Astrocyte (in vitro differentiated cells and primary cell): ENCODE data around the gene SATB1. TPM values are rescaled to one million over a fixed set of nuclear protein-coding genes. Genes with fewer than 3 reads are reported as not detected.

ENCODE experiments used
- DNase-seq: peaks from one replicate; pipeline ENCODE4 v3.0.0-alpha.2; 2010; ENCODE audit warnings: low read depth
- FAIRE-seq: peaks from 2 replicates; lab custom pipeline; 2011; peaks lifted over from hg19 to GRCh38; lab: Jason Lieb, UNC
- H2AFZ ChIP-seq: 2 replicates; pipeline ENCODE4 v1.6.0; 2012; ENCODE audit warnings: low read depth, low read length, inconsistent platforms
- H3K27ac ChIP-seq: 2 replicates; pipeline ENCODE4 v1.5.1; 2011; ENCODE audit warnings: low read depth, low read length, inconsistent platforms
- H3K27me3 ChIP-seq: 2 replicates; pipeline ENCODE4 v1.6.0; 2011; ENCODE audit warnings: low read length, inconsistent platforms; ENCODE audit not compliant: insufficient read depth
- H3K36me3 ChIP-seq: 2 replicates; pipeline ENCODE4 v1.5.1; 2011; ENCODE audit warnings: low read length, inconsistent platforms; ENCODE audit not compliant: insufficient read depth
- H3K4me1 ChIP-seq: 2 replicates; pipeline ENCODE4 v1.5.1; 2011; ENCODE audit warnings: low read length, inconsistent platforms; ENCODE audit not compliant: insufficient read depth
- H3K4me2 ChIP-seq: 2 replicates; pipeline ENCODE4 v1.6.0; 2012; ENCODE audit warnings: low read length, inconsistent platforms
- H3K4me3 ChIP-seq: 2 replicates; pipeline ENCODE4 v1.5.1; 2011; ENCODE audit warnings: low read depth, mild to moderate bottlenecking, low read length, inconsistent platforms; ENCODE audit not compliant: insufficient read depth
- H3K79me2 ChIP-seq: 2 replicates; pipeline ENCODE4 v1.6.0; 2012; ENCODE audit warnings: mild to moderate bottlenecking, low read length, inconsistent platforms; ENCODE audit not compliant: insufficient read depth
- H3K9ac ChIP-seq: 2 replicates; pipeline ENCODE4 v1.6.0; 2012; ENCODE audit warnings: mild to moderate bottlenecking, low read length, inconsistent platforms
- H3K9me3 ChIP-seq: 2 replicates; pipeline ENCODE4 v1.5.1; 2012; ENCODE audit warnings: low read depth, mild to moderate bottlenecking, low read length, inconsistent platforms; ENCODE audit not compliant: insufficient read depth
- H4K20me1 ChIP-seq: 2 replicates; pipeline ENCODE4 v1.6.0; 2012; ENCODE audit warnings: low read length, inconsistent platforms; ENCODE audit not compliant: insufficient read depth
- H3K27ac Mint-ChIP-seq: one replicate; pipeline ENCODE4 v1.8.0; 2021; ENCODE audit warnings: mild to moderate bottlenecking, mixed read lengths; ENCODE audit not compliant: unreplicated experiment
- H3K27me3 Mint-ChIP-seq: one replicate; pipeline ENCODE4 v1.8.0; 2021; ENCODE audit warnings: low read depth, mixed read lengths; ENCODE audit not compliant: unreplicated experiment
- H3K36me3 Mint-ChIP-seq: one replicate; pipeline ENCODE4 v1.8.0; 2021; ENCODE audit warnings: low read depth, mixed read lengths; ENCODE audit not compliant: unreplicated experiment
- H3K4me1 Mint-ChIP-seq: one replicate; pipeline ENCODE4 v1.8.0; 2021; ENCODE audit warnings: low read depth, mixed read lengths; ENCODE audit not compliant: unreplicated experiment
- H3K4me3 Mint-ChIP-seq: one replicate; pipeline ENCODE4 v1.8.0; 2021; ENCODE audit warnings: mild to moderate bottlenecking, moderate library complexity, mixed read lengths; ENCODE audit not compliant: unreplicated experiment
- H3K9me3 Mint-ChIP-seq: one replicate; pipeline ENCODE4 v1.8.0; 2021; ENCODE audit warnings: mild to moderate bottlenecking, mixed read lengths; ENCODE audit not compliant: unreplicated experiment
- EZH2 ChIP-seq: IDR thresholded peaks from 2 replicates; pipeline ENCODE4 v1.6.1; 2012; ENCODE audit warnings: mild to moderate bottlenecking, low read length, inconsistent platforms; ENCODE audit not compliant: insufficient read depth
- total RNA-seq: library from RNA; stranded (reverse); gene quantifications from 2 replicates; pipeline ENCODE4 v1.2.1, GENCODE V29; 2021
- TF ChIP-seq, protein P1 (sequence below): IDR thresholded peaks from 2 replicates; pipeline ENCODE4 v1.5.1; 2011; ENCODE audit warnings: low read depth, mild to moderate bottlenecking, inconsistent platforms, low read length, moderate library complexity; ENCODE audit not compliant: insufficient read depth

The SATB1 gene
- total RNA-seq, 1 donor from 2014 or later: 18.0 TPM

DNA sequence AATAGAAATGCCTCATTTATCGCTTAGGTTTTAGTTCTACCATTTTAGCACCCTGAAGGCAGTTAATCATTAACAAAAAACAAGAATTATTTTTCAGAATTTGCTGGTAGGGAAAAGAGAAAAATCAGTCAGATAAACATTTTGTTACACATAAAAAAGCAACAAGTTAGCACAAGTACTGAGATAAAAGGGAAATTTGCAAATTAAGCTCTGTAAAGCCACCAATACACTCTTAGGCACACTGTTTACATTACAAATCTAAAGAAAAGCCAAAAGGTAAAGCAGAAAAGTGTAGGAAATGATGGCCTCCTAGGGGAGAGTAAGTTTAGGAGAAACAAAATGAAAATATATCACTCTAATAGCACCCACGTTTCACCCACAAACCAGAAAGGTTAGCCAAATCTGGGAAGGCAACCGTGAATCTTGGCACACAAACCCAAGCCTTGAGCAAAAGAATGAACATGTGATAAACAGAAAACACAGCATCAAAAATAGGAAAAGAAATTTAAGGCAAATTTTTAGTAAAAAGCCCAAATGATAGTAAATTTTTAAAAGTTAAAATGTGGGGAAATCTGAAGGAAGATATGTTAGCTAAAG is 1.6 kb upstream of the SATB1 start:
- Histone ChIP-seq H4K20me1 (no peaks in the 10 kb centered on the region), H3K9ac (no peak overlapping the region), H3K27ac (no peak overlapping the region), H3K4me1 (peaks cover 3% of the 10 kb centered on the region), H3K79me2 (no peaks in the 10 kb centered on the region), H3K9me3 (no peaks in the 10 kb centered on the region), H2AFZ (no peak overlapping the region), H3K36me3 (no peaks in the 10 kb centered on the region), H3K4me2 (no peak overlapping the region), H3K4me3 (no peak overlapping the region), H3K27me3 (peaks cover 2% of the 10 kb centered on the region)
- peak overlapping the region; percentile 93 for H3K4me3 Mint-ChIP-seq
- peaks cover 11% of the 10 kb centered on the region for H3K4me1 Mint-ChIP-seq
- DNase-seq (no peak), FAIRE-seq (no peak)
- no peaks in the 10 kb centered on the region for H3K9me3 Mint-ChIP-seq
- no peaks in the 10 kb centered on the region for H3K36me3 Mint-ChIP-seq
- H3K27ac Mint-ChIP-seq: no peak overlapping the region
- no peaks in the 10 kb centered on the region for H3K27me3 Mint-ChIP-seq
- TF ChIP-seq, protein P1, sequence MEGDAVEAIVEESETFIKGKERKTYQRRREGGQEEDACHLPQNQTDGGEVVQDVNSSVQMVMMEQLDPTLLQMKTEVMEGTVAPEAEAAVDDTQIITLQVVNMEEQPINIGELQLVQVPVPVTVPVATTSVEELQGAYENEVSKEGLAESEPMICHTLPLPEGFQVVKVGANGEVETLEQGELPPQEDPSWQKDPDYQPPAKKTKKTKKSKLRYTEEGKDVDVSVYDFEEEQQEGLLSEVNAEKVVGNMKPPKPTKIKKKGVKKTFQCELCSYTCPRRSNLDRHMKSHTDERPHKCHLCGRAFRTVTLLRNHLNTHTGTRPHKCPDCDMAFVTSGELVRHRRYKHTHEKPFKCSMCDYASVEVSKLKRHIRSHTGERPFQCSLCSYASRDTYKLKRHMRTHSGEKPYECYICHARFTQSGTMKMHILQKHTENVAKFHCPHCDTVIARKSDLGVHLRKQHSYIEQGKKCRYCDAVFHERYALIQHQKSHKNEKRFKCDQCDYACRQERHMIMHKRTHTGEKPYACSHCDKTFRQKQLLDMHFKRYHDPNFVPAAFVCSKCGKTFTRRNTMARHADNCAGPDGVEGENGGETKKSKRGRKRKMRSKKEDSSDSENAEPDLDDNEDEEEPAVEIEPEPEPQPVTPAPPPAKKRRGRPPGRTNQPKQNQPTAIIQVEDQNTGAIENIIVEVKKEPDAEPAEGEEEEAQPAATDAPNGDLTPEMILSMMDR: no peak
- no peak for TF ChIP-seq EZH2

DNA sequence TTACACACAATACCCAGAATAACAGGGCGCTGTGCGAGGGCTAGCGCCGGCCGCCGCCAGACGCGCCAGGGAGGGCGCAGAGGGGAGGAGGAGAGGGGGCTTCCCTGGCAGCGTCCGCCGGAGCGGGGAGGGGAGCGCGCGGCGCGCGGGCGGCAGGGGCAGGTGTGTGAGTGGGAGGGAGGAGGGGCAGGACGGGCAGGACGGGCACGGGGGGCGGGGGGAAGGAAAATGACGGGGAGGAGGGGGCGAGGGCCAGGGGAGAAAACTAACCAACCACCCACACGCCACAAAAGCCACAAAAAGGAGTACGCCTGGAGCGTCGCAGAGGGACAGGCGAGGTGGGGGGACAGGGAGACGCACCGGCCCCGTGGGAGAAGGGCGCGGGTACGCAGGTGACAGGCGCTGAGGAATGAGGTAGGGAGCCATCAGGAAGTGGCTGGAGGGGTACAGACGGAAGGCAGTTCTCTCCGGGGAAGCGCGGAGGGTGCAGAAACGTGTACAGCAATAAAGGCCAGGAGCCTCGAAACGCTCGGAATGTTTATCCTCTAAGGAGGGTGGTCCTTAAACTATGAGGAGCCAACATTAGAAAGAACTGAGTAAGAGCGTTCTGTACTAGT is 610 bp upstream of the SATB1 start:
- FAIRE-seq (no peak), DNase-seq (no peak)
- peak overlapping the region; percentile 93 for H3K4me3 Mint-ChIP-seq
- H3K9me3 ChIP-seq: no peaks in the 10 kb centered on the region
- peaks cover 11% of the 10 kb centered on the region for H3K4me1 Mint-ChIP-seq
- TF ChIP-seq, protein P1: no peak
- TF ChIP-seq EZH2: no peak
- H3K79me2 ChIP-seq: no peaks in the 10 kb centered on the region
- peak overlapping the region; percentile 100 for H3K4me2 ChIP-seq
- no peaks in the 10 kb centered on the region for H3K36me3 ChIP-seq
- H3K4me3 ChIP-seq: peak overlapping the region; percentile 69
- peaks cover 3% of the 10 kb centered on the region for H3K4me1 ChIP-seq
- peak overlapping the region; percentile 88 for H2AFZ ChIP-seq
- H3K9me3 Mint-ChIP-seq: no peaks in the 10 kb centered on the region
- peak overlapping the region; percentile 75 for H3K27ac Mint-ChIP-seq
- H3K27me3 ChIP-seq: peaks cover 2% of the 10 kb centered on the region
- peak overlapping the region; percentile 64 for H3K9ac ChIP-seq
- H3K27me3 Mint-ChIP-seq: no peaks in the 10 kb centered on the region
- H3K27ac ChIP-seq: no peak overlapping the region
- H3K36me3 Mint-ChIP-seq: no peaks in the 10 kb centered on the region
- H4K20me1 ChIP-seq: no peaks in the 10 kb centered on the region

DNA sequence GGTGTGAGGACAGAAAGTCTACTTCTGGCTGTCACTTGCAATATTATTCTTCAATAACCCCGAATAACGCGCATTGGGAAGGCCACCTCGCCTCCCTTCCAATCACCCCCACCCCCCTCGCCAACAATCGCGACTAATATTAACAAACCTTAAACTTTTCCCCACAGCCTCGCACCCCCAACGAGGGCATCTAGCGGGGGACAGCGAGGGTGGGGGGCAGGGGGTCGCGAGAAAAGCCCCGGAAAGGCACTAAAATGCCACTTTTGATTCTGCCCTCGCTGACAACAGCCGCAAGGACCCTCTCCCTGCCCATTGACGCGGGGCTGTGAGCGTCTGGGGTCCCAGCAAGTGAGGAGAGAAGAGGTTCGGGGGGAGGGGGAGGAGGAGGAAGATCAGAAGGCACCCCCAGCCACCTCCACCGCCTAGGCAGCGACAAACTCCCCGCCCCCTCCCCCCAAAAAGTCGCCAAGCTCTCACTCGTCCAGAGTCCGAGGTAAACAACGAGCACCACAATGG is 868 bp downstream of the SATB1 start:
- H3K9me3 Mint-ChIP-seq: no peaks in the 10 kb centered on the region
- no peaks in the 10 kb centered on the region for H3K36me3 Mint-ChIP-seq
- FAIRE-seq (no peak), DNase-seq (no peak)
- H3K27ac ChIP-seq: peak overlapping the region; percentile 43
- H3K27me3 ChIP-seq: peaks cover 2% of the 10 kb centered on the region
- H3K9me3 ChIP-seq: no peaks in the 10 kb centered on the region
- H2AFZ ChIP-seq: peak overlapping the region; percentile 89
- TF ChIP-seq EZH2: no peak
- TF ChIP-seq, protein P1: no peak
- peaks cover 3% of the 10 kb centered on the region for H3K4me1 ChIP-seq
- no peaks in the 10 kb centered on the region for H4K20me1 ChIP-seq
- H3K9ac ChIP-seq: peak overlapping the region; percentile 89
- peak overlapping the region; percentile 79 for H3K27ac Mint-ChIP-seq
- peak overlapping the region; percentile 93 for H3K4me3 Mint-ChIP-seq
- no peaks in the 10 kb centered on the region for H3K36me3 ChIP-seq
- H3K79me2 ChIP-seq: no peaks in the 10 kb centered on the region
- H3K4me3 ChIP-seq: peak overlapping the region; percentile 89
- no peaks in the 10 kb centered on the region for H3K27me3 Mint-ChIP-seq
- peak overlapping the region; percentile 100 for H3K4me2 ChIP-seq
- peaks cover 19% of the 10 kb centered on the region for H3K4me1 Mint-ChIP-seq
